ENCODE results near the gene SS18. TPM values are rescaled to one million over a fixed set of nuclear protein-coding genes. Genes with fewer than 3 reads are reported as not detected.
A peak's percentile ranks its signal among the peaks of the same experiment; 100 is the strongest.

Gene SS18
- total and polyA plus RNA-seq, 2 donors (not counting 1 experiment from before 2014, with no cell fraction given), result 62.4 to 114 TPM

GRCh38 chr18:26086959-26087358 lies 3.5 kb downstream of the SS18 start:
- Histone ChIP-seq H3K4me1 (ENCODE audit: control insufficient read depth in 2 of 2, insufficient read depth in 2 of 2, low read length in 2 of 2) (peaks cover 23 to 32% of the 10 kb centered on the region in 2 donors), H3K4me3 (ENCODE audit: control extremely low read depth in 1 of 5, extremely low read depth in 1 of 5, insufficient read depth in 1 of 5, low read depth in 2 of 5, low read length in 4 of 5) (no peak overlapping the region), H3K4me2 (replicated peaks; ENCODE audit: low read depth, low read length, poor library complexity, severe bottlenecking) (no peak overlapping the region), H3K36me3 (replicated peaks in 1 of 2; ENCODE audit: control extremely low read depth in 1 of 2, control insufficient read depth in 1 of 2, extremely low read depth in 1 of 2, insufficient read depth in 2 of 2, low read length in 1 of 2) (peaks cover 20 to 43% of the 10 kb centered on the region in 2 experiments), H3K27me3 (replicated peaks in 1 of 4; ENCODE audit: control extremely low read depth in 1 of 4, control insufficient read depth in 3 of 4, insufficient read depth in 4 of 4, low read length in 3 of 4) (no peaks in the 10 kb centered on the region), H4K20me1 (ENCODE audit: control insufficient read depth, insufficient read depth, low read length, poor library complexity, severe bottlenecking) (peaks cover 44% of the 10 kb centered on the region), H3K9me3 (ENCODE audit: control extremely low read depth in 1 of 3, control insufficient read depth in 2 of 3, insufficient read depth in 1 of 3, low read length in 2 of 3) (no peaks in the 10 kb centered on the region), H3K9ac (ENCODE audit: low read length) (no peak overlapping the region), H3K79me2 (ENCODE audit: control insufficient read depth, insufficient read depth, low read length) (peaks cover 80% of the 10 kb centered on the region), H3K27ac (ENCODE audit: low read length in 2 of 2) (no peak overlapping the region), H2AFZ (ENCODE audit: insufficient read depth, low read depth, low read length, poor library complexity, severe bottlenecking) (no peak overlapping the region)
- peak overlapping the region; percentile 47 for H3K4me3 Mint-ChIP-seq
- ChIA-PET POLR2A (no interaction called here), CTCF (no interaction called here)
- TF ChIP-seq EZH2 (IDR thresholded peaks at IDR 0.05; ENCODE audit: borderline replicate concordance, insufficient read depth, low read depth, low read length, poor library complexity, severe bottlenecking) (no peak), CTCF (IDR thresholded peaks at IDR 0.05) (no peak)
- intact Hi-C loops (cut with micrococcal nuclease), result loop anchor here (5.0 kb wide), 1 partner anchor 60 kb away; no protein-coding TSS in a partner anchor
- H3K27me3 Mint-ChIP-seq, result no peaks in the 10 kb centered on the region
- DNase-seq, result no peak
- no peaks in the 10 kb centered on the region for H3K9me3 Mint-ChIP-seq (ENCODE audit: insufficient read depth)
- no peak for ATAC-seq (ENCODE audit: low read depth)
- H3K4me1 Mint-ChIP-seq, result peaks cover 43% of the 10 kb centered on the region
- WGBS (ENCODE audit: insufficient coverage), result no CpG with 5 or more reads among the region's 6 CpGs
- H3K27ac Mint-ChIP-seq, result no peak overlapping the region

- Histone ChIP-seq H3K79me2 (ENCODE audit: control insufficient read depth, insufficient read depth, low read length) (peaks cover 98% of the 10 kb centered on the region), H3K4me2 (replicated peaks; ENCODE audit: low read depth, low read length, poor library complexity, severe bottlenecking) (no peak overlapping the region), H4K20me1 (ENCODE audit: control insufficient read depth, insufficient read depth, low read length, poor library complexity, severe bottlenecking) (peaks cover 51% of the 10 kb centered on the region), H3K36me3 (replicated peaks in 1 of 2; ENCODE audit: control extremely low read depth in 1 of 2, control insufficient read depth in 1 of 2, extremely low read depth in 1 of 2, insufficient read depth in 2 of 2, low read length in 1 of 2) (peaks cover 20 to 43% of the 10 kb centered on the region in 2 experiments), H3K27ac (ENCODE audit: low read length in 2 of 2) (no peak overlapping the region), H3K9ac (ENCODE audit: low read length) (no peak overlapping the region), H3K4me1 (ENCODE audit: control insufficient read depth in 2 of 2, insufficient read depth in 2 of 2, low read length in 2 of 2) (peaks cover 16 to 28% of the 10 kb centered on the region in 2 donors), H3K4me3 (ENCODE audit: control extremely low read depth in 1 of 5, extremely low read depth in 1 of 5, insufficient read depth in 1 of 5, low read depth in 2 of 5, low read length in 4 of 5) (no peak overlapping the region), H2AFZ (ENCODE audit: insufficient read depth, low read depth, low read length, poor library complexity, severe bottlenecking) (no peak overlapping the region), H3K27me3 (replicated peaks in 1 of 4; ENCODE audit: control extremely low read depth in 1 of 4, control insufficient read depth in 3 of 4, insufficient read depth in 4 of 4, low read length in 3 of 4) (no peaks in the 10 kb centered on the region), H3K9me3 (ENCODE audit: control extremely low read depth in 1 of 3, control insufficient read depth in 2 of 3, insufficient read depth in 1 of 3, low read length in 2 of 3) (no peaks in the 10 kb centered on the region)
- intact Hi-C loops (cut with micrococcal nuclease), result loop anchor here (5.0 kb wide), 1 partner anchor 58 kb away; no protein-coding TSS in a partner anchor
- CTCF ChIA-PET, result no interaction called here
- no peak for ATAC-seq (ENCODE audit: low read depth)
- H3K27ac Mint-ChIP-seq, result no peak overlapping the region
- no peaks in the 10 kb centered on the region for H3K27me3 Mint-ChIP-seq
- WGBS (ENCODE audit: insufficient coverage), result 100% methylated on average over 3 of the region's 5 CpGs
- H3K4me1 Mint-ChIP-seq, result peaks cover 35% of the 10 kb centered on the region
- TF ChIP-seq EZH2 (IDR thresholded peaks at IDR 0.05; ENCODE audit: borderline replicate concordance, insufficient read depth, low read depth, low read length, poor library complexity, severe bottlenecking), result no peak
- TF ChIP-seq CTCF (IDR thresholded peaks at IDR 0.05), result no peak
- POLR2A ChIA-PET, result no interaction called here
- H3K4me3 Mint-ChIP-seq, result no peak overlapping the region
- no peaks in the 10 kb centered on the region for H3K9me3 Mint-ChIP-seq (ENCODE audit: insufficient read depth)
- DNase-seq, result no peak
Observed at GRCh38 chr18:26085056-26085455, 5.4 kb downstream of the SS18 start.

Data from B cell (primary cell).